ENCODE data around the gene HEXA. TPM values are rescaled to one million over a fixed set of nuclear protein-coding genes. Genes with fewer than 3 reads are reported as not detected.

HEXA gene
- total and polyA plus RNA-seq, 2 donors (not counting 1 experiment from before 2014, with no cell fraction given): 151 to 182 TPM

DNA sequence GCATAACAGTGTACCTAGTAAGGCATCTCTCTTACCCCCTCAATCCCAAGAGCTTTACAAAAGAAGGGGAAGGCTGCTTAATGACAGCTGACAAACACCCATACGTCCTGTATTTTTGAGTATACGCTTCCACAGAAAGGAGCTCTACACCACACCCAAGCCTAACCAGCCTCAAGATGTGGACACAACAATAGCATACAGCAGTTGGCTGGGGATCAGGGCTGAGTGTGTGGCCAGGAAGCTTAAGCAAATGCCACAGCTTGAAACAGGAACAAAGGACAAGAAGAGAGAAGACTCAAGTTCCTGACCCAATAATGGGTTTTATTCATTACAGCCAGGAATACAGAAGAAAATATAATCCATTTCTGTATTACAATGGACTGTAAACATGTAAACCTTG is 6.9 kb downstream of the HEXA start:
- peak overlapping the region; percentile 44 for H3K4me3 Mint-ChIP-seq
- no CpG with 5 or more reads among the region's 2 CpGs for WGBS (ENCODE audit: insufficient coverage)
- POLR2A ChIA-PET: no interaction called here
- no peaks in the 10 kb centered on the region for H3K9me3 ChIP-seq (ENCODE audit: control extremely low read depth in 1 of 3, control insufficient read depth in 2 of 3, insufficient read depth in 1 of 3, low read length in 2 of 3)
- peak overlapping the region; percentile 48 for H3K4me2 ChIP-seq (replicated peaks; ENCODE audit: low read depth, low read length, poor library complexity, severe bottlenecking)
- DNase-seq (no peak), ATAC-seq (ENCODE audit: low read depth) (no peak)
- peaks cover 1 to 18% of the 10 kb centered on the region in 2 experiments for H3K36me3 ChIP-seq (replicated peaks in 1 of 2; ENCODE audit: control extremely low read depth in 1 of 2, control insufficient read depth in 1 of 2, extremely low read depth in 1 of 2, insufficient read depth in 2 of 2, low read length in 1 of 2)
- peak overlapping the region; percentile 28 for H3K27ac Mint-ChIP-seq
- peak overlapping the region; percentile 30 for H3K9ac ChIP-seq (ENCODE audit: low read length)
- peak overlapping the region in 1 of 2 donors; percentile 51 for H3K27ac ChIP-seq (ENCODE audit: low read length in 2 of 2)
- peaks cover 60 to 62% of the 10 kb centered on the region in 2 donors for H3K4me1 ChIP-seq (ENCODE audit: control insufficient read depth in 2 of 2, insufficient read depth in 2 of 2, low read length in 2 of 2)
- peaks cover 95% of the 10 kb centered on the region for H3K79me2 ChIP-seq (ENCODE audit: control insufficient read depth, insufficient read depth, low read length)
- intact Hi-C loops (cut with micrococcal nuclease): no loop called here
- CTCF ChIA-PET: interaction anchor here (1.0 to 1.6 kb wide), 4 partner anchors 16 to 169 kb away, joined by 3 to 4 read pairs (median 3); no protein-coding TSS in a partner anchor
- peak overlapping the region in 1 of 5 experiments; percentile 39 for H3K4me3 ChIP-seq (ENCODE audit: control extremely low read depth in 1 of 5, extremely low read depth in 1 of 5, insufficient read depth in 1 of 5, low read depth in 2 of 5, low read length in 4 of 5)
- peaks cover 62% of the 10 kb centered on the region for H4K20me1 ChIP-seq (ENCODE audit: control insufficient read depth, insufficient read depth, low read length, poor library complexity, severe bottlenecking)
- TF ChIP-seq, protein P1, sequence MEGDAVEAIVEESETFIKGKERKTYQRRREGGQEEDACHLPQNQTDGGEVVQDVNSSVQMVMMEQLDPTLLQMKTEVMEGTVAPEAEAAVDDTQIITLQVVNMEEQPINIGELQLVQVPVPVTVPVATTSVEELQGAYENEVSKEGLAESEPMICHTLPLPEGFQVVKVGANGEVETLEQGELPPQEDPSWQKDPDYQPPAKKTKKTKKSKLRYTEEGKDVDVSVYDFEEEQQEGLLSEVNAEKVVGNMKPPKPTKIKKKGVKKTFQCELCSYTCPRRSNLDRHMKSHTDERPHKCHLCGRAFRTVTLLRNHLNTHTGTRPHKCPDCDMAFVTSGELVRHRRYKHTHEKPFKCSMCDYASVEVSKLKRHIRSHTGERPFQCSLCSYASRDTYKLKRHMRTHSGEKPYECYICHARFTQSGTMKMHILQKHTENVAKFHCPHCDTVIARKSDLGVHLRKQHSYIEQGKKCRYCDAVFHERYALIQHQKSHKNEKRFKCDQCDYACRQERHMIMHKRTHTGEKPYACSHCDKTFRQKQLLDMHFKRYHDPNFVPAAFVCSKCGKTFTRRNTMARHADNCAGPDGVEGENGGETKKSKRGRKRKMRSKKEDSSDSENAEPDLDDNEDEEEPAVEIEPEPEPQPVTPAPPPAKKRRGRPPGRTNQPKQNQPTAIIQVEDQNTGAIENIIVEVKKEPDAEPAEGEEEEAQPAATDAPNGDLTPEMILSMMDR (IDR thresholded peaks at IDR 0.05): no peak
- TF ChIP-seq EZH2 (IDR thresholded peaks at IDR 0.05; ENCODE audit: borderline replicate concordance, insufficient read depth, low read depth, low read length, poor library complexity, severe bottlenecking): no peak
- peaks cover 70% of the 10 kb centered on the region for H3K4me1 Mint-ChIP-seq
- H3K9me3 Mint-ChIP-seq (ENCODE audit: insufficient read depth): no peaks in the 10 kb centered on the region
- no peaks in the 10 kb centered on the region for H3K27me3 Mint-ChIP-seq
- no peak overlapping the region for H2AFZ ChIP-seq (ENCODE audit: insufficient read depth, low read depth, low read length, poor library complexity, severe bottlenecking)
- H3K27me3 ChIP-seq (replicated peaks in 1 of 4; ENCODE audit: control extremely low read depth in 1 of 4, control insufficient read depth in 3 of 4, insufficient read depth in 4 of 4, low read length in 3 of 4): no peaks in the 10 kb centered on the region

DNA sequence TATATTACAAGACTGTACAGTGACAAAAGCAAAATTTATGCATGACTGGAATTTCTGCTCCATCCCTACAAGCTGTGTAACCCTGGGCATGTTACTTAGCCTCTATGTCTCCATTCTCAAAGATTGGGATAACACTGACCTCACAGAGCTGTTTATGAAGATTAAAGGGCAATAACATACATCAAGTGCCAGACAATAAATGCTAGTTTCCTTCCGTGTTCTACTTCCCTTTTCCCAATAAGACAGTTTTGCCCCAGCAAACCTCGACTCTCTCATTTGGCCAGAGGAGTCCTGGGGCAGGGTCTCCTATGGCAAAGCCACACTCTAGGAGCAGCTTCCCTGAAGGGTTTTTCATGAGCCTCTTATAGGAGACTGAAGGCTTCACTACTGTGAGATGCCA is 7.5 kb downstream of the HEXA start:
- Histone ChIP-seq H3K4me3 (ENCODE audit: control extremely low read depth in 1 of 5, extremely low read depth in 1 of 5, insufficient read depth in 1 of 5, low read depth in 2 of 5, low read length in 4 of 5) (peak overlapping the region in 1 of 5 experiments; percentile 39), H2AFZ (ENCODE audit: insufficient read depth, low read depth, low read length, poor library complexity, severe bottlenecking) (no peak overlapping the region), H3K9me3 (ENCODE audit: control extremely low read depth in 1 of 3, control insufficient read depth in 2 of 3, insufficient read depth in 1 of 3, low read length in 2 of 3) (no peaks in the 10 kb centered on the region), H3K4me1 (ENCODE audit: control insufficient read depth in 2 of 2, insufficient read depth in 2 of 2, low read length in 2 of 2) (peaks cover 54 to 56% of the 10 kb centered on the region in 2 donors), H3K9ac (ENCODE audit: low read length) (peak overlapping the region; percentile 30), H3K27ac (ENCODE audit: low read length in 2 of 2) (peak overlapping the region in 1 of 2 donors; percentile 51), H4K20me1 (ENCODE audit: control insufficient read depth, insufficient read depth, low read length, poor library complexity, severe bottlenecking) (peaks cover 68% of the 10 kb centered on the region), H3K79me2 (ENCODE audit: control insufficient read depth, insufficient read depth, low read length) (peaks cover 93% of the 10 kb centered on the region), H3K4me2 (replicated peaks; ENCODE audit: low read depth, low read length, poor library complexity, severe bottlenecking) (peak overlapping the region; percentile 48), H3K27me3 (replicated peaks in 1 of 4; ENCODE audit: control extremely low read depth in 1 of 4, control insufficient read depth in 3 of 4, insufficient read depth in 4 of 4, low read length in 3 of 4) (no peaks in the 10 kb centered on the region), H3K36me3 (replicated peaks in 1 of 2; ENCODE audit: control extremely low read depth in 1 of 2, control insufficient read depth in 1 of 2, extremely low read depth in 1 of 2, insufficient read depth in 2 of 2, low read length in 1 of 2) (peaks cover 1 to 19% of the 10 kb centered on the region in 2 experiments)
- no peaks in the 10 kb centered on the region for H3K27me3 Mint-ChIP-seq
- ChIA-PET POLR2A (no interaction called here), CTCF (interaction anchor here (1.0 to 1.3 kb wide), 4 partner anchors 16 to 169 kb away, joined by 3 to 4 read pairs (median 3); no protein-coding TSS in a partner anchor)
- no peaks in the 10 kb centered on the region for H3K9me3 Mint-ChIP-seq (ENCODE audit: insufficient read depth)
- peak overlapping the region; percentile 22 for H3K27ac Mint-ChIP-seq
- peaks cover 67% of the 10 kb centered on the region for H3K4me1 Mint-ChIP-seq
- WGBS (ENCODE audit: insufficient coverage): 25% methylated on average over 2 of the region's 2 CpGs
- peak; percentile 28 for DNase-seq
- peak overlapping the region; percentile 44 for H3K4me3 Mint-ChIP-seq
- TF ChIP-seq, protein P1 (IDR thresholded peaks at IDR 0.05): no peak
- TF ChIP-seq EZH2 (IDR thresholded peaks at IDR 0.05; ENCODE audit: borderline replicate concordance, insufficient read depth, low read depth, low read length, poor library complexity, severe bottlenecking): no peak
- intact Hi-C loops (cut with micrococcal nuclease): no loop called here
- ATAC-seq (ENCODE audit: low read depth): no peak
